ENCODE results near the gene CD300LF.

The CD300LF gene

DNA sequence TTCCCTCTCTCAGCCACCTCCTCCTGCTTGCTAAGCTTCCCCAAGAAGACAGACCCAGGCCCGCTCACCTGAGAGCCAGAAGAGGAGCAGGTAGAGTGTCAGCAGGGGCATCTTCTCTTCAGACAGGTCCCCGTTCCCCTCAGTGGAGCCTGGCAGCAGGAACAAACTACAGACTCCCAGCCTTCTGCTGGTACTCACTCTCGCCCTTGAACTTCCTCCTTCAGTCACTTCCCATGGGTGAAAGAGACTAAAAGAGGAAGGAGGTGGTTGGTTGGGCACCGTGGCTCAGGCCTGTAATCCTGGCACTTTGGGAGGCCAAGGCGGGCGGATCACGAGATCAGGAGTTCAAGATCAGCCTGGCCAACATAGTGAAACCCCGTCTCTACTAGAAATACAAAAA is at the start of gene CD300LF:
Gene CD300LF, minus strand, starts transcription at position 168 of the 400 bp plus-strand sequence. Its CDS starts 57 bp downstream, at position 111.
- TF ChIP-seq, protein P1, sequence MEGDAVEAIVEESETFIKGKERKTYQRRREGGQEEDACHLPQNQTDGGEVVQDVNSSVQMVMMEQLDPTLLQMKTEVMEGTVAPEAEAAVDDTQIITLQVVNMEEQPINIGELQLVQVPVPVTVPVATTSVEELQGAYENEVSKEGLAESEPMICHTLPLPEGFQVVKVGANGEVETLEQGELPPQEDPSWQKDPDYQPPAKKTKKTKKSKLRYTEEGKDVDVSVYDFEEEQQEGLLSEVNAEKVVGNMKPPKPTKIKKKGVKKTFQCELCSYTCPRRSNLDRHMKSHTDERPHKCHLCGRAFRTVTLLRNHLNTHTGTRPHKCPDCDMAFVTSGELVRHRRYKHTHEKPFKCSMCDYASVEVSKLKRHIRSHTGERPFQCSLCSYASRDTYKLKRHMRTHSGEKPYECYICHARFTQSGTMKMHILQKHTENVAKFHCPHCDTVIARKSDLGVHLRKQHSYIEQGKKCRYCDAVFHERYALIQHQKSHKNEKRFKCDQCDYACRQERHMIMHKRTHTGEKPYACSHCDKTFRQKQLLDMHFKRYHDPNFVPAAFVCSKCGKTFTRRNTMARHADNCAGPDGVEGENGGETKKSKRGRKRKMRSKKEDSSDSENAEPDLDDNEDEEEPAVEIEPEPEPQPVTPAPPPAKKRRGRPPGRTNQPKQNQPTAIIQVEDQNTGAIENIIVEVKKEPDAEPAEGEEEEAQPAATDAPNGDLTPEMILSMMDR (IDR thresholded peaks at IDR 0.05; ENCODE audit: low read length, missing control alignments) = no peak
- no peak for DNase-seq (ENCODE audit: low read depth)
- H3K4me3 ChIP-seq (replicated peaks; ENCODE audit: low read depth, low read length) = no peak within 1 kb of the TSS

DNA sequence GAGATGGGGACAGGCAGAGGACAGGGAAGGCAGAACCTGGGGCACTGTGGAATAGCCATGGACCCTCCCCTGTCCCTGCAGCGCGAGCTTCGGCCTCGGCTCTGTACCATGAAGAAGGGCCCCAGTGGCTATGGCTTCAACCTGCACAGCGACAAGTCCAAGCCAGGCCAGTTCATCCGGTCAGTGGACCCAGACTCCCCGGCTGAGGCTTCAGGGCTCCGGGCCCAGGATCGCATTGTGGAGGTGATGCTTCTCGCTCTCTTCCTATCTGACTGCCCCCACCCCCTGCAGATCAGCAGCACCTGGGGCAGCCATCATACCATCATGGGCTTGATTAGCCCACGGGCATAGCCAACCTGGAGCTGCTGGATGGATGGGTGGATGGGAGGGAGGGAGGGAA is 49.2 kb upstream of the CD300LF start:
- no peak overlapping the region for H3K4me3 ChIP-seq (replicated peaks; ENCODE audit: low read depth, low read length)
- TF ChIP-seq, protein P1 (IDR thresholded peaks at IDR 0.05; ENCODE audit: low read length, missing control alignments) = no peak
- DNase-seq (ENCODE audit: low read depth) = no peak

DNA sequence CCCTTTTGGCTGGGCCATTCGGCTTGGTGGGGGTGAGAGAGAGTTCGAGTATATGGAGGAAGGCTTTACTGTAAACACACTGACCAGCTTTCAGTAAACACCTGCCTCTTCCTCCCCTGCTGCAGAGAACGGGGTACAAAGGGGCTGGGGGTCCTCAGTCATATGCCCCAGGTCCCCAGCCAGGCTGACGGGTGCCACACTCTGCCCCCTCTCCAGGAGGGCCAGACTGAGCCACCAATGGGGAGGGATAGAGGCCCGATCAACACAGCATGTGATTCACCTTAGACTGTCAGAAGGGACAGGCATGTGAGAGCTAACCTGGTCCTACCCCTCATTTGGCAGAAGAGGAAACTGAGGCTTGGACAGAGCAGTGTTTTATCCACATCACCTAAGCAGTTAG is 48.7 kb upstream of the CD300LF start:
- DNase-seq (ENCODE audit: low read depth) = no peak
- H3K4me3 ChIP-seq (replicated peaks; ENCODE audit: low read depth, low read length) = no peak overlapping the region
- TF ChIP-seq, protein P1 (IDR thresholded peaks at IDR 0.05; ENCODE audit: low read length, missing control alignments) = no peak

DNA sequence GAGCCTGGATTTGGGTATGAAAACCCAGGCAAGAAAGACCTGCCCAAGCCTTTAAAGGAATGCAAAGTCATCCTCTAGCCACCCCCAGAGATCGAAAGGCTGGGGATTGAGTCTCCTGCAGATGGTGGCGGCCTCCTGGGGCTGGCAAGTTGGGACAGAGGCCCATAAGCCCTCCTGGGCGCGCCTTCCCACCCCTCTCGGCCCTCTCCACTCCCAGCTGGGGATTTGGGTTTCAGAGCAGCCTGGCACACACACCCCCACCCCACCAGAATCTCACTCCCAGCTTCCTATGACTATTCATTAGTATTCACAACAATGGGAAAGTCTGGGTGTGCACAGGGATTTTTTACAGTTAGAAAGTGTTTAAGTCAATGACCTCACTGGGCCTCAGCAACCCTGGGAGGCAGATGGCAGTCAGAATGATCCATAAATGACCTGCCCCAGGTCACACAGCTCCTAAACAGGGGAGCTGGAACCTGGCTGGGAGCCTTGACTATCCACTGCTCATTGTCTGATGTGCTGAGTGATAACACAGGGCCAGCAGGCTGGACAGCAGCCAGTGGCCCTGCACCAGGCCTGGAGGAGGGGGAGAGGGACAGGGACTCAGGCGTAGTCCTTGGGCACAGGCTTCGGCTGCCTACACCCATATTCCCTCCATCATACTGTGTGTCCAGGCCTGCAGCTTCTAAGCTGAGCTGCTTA is 47.8 kb upstream of the CD300LF start:
- no peak for DNase-seq (ENCODE audit: low read depth)
- no peak overlapping the region for H3K4me3 ChIP-seq (replicated peaks; ENCODE audit: low read depth, low read length)
- TF ChIP-seq, protein P1 (IDR thresholded peaks at IDR 0.05; ENCODE audit: low read length, missing control alignments) = no peak

DNA sequence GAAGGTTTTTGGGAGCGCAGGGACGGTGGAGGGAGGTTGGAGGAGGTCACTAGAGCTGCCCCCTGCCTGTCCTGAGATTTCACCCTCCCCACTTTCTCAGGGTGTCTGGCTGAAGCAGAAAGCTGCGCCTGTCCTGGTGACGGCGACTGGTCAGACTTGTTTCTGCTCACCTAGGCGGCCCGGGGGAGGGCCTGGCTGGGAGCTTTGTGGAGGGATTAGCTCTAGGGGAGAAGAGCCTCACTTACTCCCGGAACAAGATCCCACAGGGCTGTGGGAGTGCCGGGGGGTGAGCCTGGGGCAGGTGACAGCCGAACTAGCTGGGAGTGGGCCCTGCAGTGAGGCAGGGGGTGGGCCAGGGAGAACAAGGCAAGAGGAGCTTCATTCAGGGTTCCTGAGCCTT is 47.2 kb upstream of the CD300LF start:
- H3K4me3 ChIP-seq (replicated peaks; ENCODE audit: low read depth, low read length) = no peak overlapping the region
- no peak for DNase-seq (ENCODE audit: low read depth)
- TF ChIP-seq, protein P1 (IDR thresholded peaks at IDR 0.05; ENCODE audit: low read length, missing control alignments) = no peak

DNA sequence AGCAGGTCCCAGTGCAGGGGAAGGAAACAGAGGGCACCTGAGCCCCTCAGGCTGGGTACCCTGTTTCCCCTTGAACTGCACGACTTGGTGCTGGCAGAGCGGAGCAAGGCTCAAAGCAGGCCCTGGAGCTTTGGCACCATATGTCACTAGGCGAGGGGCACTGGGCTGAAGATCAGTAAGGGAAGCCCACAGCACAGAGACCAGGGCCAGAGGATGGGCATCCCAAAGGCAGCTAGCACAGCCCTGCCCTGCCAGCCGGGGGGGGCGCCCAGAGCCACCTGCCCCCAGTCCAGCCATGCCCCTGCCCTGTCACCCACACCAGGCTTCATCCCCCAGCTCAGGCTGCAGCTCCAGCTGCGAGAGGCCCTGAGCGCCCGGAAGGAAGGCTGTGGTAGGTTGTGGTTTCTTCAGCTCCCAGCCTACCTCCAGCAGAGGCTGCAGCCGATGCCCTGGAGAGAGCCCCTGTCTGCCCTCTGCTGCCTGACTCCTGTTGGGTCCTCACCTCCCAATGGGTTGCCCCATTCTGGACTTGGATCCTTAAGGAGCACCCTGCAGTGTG is 46.6 kb upstream of the CD300LF start:
- TF ChIP-seq, protein P1 (IDR thresholded peaks at IDR 0.05; ENCODE audit: low read length, missing control alignments) = no peak
- no peak overlapping the region for H3K4me3 ChIP-seq (replicated peaks; ENCODE audit: low read depth, low read length)
- no peak for DNase-seq (ENCODE audit: low read depth)

DNA sequence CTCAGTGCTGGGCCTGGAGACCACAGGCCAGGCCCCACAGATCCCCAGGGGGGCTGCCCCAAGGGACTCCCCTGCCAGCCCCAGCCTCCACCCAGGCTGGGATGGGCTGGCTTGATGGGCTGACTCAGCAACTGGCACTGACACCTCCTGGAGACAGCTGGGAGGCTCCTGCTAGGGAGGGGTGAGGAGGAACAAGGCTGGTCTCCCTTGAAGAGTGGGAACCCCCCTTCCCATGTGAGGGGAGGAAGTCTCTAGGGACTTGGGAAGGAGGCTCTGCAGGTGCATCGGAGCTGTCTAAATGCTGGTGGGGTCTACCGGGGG is 46.1 kb upstream of the CD300LF start:
- DNase-seq (ENCODE audit: low read depth) = no peak
- TF ChIP-seq, protein P1 (IDR thresholded peaks at IDR 0.05; ENCODE audit: low read length, missing control alignments) = no peak
- H3K4me3 ChIP-seq (replicated peaks; ENCODE audit: low read depth, low read length) = no peak overlapping the region

All from fibroblast of pulmonary artery (primary cell).